ENCODE data around the gene PFKFB3.
A peak's percentile ranks its signal among the peaks of the same experiment; 100 is the strongest.
"Not testable (repeated sequence)": the region's sequence is repeated elsewhere in the genome, so short reads cannot be mapped to it uniquely, and the experiment has no call there.

The PFKFB3 gene

DNA sequence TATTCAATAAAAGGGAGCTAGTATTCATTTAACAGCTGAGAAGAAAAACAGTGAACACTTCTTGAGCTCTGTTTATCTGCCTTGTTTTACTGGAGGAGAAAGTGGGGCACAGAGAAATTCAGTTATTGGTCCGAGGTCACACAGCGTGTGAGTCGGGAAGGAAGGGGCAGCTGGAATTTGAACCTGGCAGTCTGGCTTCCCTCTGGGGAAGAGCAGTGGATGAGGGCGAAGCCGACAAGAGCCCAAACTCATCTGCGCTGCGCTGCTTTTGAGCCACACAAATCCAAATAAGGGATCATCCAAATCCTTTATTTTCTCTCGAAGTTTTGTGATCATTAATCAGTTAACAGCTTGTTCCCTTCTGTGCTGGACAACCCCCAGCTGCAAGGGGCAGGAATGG lies 23.7 kb upstream of the PFKFB3 start:
- DNase-seq: no peak

DNA sequence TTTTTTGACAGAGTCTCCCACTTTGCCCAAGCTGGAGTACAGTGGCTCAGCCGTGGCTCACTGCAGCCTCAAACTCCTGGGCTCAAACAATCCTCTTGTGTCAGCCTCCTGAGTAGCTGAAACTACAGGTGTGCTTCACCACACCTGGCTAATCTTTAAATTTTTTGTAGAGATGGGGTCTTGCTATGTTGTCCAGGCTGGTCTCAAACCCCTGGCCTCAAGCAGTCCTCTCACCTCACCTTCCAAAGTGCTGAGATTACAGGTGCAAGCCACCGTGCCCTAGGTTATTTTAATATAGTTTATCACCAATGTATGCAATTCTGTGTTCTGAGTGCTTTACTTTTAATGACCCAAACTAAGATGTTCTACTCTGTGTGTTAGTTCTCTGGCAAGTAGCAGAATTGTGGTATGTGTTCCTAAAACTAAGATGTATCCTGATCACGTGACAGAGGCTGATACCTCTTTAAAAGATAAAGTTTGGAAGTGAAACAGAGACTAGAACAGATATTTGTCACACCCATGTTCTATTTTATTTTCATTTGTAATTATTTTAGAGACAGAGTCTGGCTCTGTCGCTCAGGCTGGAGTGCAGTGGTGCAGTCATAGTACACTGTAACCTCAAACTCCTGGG lies 22.1 kb upstream of the PFKFB3 start:
- no peak for DNase-seq

DNA sequence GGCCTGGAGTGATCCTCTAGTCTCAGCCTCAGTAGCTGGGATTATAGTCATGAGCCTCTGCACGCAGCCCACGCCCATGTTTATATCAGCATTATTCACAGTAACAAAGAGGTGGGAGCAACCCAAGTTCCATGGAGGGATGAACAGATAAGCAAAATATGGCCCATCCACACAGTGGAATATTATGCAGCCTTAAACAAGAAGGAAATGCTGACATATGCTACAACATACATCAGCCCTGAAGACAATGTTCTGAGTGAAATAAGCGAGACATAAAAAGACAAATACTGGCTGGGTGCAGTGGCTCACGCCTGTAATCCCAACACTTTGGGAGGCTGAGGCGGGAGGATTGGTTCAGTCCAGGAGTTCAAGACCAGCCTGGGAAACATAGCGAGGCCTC lies 21.5 kb upstream of the PFKFB3 start:
- DNase-seq: no peak

DNA sequence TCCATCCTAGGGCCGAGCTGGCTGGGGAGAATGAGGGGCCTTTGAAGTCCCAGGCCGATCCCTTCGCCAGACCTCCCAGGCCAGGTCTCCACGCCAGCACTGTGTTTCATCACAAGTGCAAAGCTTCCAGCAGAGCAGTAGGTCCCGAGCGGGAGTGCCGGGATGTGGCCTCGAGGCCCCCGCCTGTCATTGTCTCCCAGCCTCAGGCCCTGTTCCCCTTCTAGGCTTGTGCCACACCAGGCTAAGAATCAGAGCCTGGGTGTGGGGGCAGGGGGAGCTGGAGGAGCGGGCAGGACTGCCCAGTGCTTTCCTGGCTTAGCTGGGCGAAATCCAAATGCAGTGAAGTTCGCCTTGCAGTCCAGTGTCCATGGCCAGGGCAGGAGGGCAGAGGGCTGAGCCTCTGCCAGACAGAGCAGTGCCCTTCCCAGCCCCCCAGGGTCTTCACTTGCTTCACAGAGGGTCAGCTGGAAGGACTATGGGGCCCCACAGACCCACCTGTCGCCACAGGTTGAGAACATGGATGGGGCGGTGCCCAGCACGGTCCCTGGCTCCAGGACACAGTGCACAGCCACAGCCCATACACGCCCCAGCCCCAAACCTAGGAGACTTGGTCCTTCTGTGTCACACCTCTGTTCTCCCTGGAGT lies 20.2 kb upstream of the PFKFB3 start:
- no peak for DNase-seq

DNA sequence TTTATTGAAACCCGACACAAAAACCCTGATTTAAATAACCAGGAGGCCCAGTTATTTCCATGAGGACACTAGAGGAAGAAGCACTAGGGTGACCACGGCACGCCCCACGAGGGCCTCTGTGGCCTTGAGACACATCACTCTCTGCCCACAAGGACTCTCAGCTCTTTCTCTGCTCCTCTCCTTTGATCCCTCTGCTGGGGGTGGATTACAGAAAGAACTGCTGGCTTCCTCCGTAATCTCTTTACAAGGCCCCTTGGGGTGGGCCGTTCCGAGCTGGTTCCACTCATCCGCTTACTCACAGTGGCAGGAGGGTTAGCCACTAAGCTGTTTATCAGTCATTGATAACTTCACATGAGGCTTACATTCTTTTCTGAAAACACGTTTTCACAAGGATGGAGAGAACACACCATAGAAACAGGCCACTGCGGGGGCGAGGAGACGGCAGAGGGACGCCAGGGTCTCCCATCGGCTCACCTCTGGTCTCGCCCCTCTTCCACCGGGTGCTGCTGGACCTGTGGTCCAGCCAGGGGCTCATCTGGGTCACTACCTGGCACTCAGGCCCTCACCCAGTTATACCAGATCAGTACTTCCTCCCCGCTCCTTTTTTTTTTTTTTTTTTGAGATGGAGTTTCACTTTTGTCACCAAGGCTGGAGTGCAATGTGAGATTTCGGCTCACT lies 17.6 kb upstream of the PFKFB3 start:
- no peak for DNase-seq

DNA sequence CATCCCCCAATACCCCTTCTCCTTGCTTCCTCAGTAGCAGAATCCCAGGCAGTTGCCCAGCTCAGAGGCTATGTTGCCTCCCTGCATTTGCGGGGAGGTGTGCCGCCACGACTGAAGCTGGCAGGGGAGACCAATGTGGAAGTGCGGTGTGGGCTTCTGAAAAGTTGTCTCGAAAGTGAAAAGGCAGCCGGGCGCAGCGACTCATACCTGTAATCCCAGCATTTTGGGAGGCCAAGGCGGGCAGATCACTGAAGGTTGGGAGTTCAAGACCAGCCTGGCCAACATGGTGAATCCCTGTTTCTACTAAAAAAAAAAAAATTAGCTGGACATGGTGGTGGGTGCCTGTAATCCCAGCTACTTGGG lies 15.9 kb upstream of the PFKFB3 start:
- no peak for DNase-seq

DNA sequence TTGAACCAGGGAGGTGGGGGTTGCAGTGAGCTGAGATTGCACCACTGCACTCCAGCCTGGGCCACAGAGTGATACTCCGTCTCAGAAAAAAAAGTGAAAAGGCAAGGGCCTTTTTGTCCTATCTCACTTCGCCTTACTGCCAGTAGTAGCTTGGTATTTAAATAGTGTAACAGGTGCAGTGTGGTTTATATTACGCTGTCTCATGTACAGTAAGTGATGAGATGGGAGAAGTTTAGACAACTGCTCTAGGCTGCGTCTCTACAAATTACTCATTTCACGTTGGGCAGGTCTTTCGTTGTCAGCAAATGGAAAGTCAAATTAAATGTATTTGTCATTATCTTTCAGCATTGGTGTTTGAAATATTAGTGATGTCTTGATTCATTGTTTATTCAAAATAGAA lies 15.5 kb upstream of the PFKFB3 start:
- no peak for DNase-seq

DNA sequence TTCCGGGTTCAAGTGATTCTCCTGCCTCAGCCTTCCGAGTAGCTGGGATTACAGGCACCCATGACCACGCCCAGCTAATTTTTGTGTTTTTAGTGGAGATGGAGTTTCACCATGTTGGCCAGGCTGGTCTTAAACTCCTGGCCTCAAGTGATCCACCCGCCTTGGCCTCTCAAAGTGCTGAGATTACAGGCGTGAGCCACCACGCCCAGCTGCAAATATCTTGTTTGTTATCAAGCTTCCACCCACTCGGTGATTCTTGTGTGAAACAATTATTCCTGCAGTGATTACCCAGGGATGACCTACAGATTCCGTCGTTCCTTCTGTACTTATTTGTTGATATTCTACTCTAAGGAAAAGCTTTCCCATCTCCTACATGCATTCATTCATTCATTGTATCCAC lies 12.7 kb upstream of the PFKFB3 start:
- DNase-seq: not testable (repeated sequence)

DNA sequence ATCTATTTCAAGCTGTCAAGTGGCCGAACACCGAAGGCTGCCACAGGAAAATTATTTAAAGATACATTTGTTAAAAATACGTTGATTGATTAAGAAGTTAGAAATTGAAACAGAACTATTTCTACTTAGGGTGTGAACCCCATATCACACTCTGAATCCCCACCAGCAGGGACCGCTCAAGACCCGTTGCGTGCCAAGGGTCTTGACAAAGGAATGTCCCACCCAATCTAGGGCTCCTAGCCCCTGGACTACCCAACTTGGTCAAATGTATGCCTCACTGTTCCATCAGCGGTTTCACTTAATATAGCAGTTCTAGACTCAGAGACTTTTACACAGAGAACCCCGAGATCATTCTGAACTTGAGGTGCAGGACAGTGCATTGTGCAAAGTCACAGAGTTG lies 11.6 kb upstream of the PFKFB3 start:
- no peak for DNase-seq

DNA sequence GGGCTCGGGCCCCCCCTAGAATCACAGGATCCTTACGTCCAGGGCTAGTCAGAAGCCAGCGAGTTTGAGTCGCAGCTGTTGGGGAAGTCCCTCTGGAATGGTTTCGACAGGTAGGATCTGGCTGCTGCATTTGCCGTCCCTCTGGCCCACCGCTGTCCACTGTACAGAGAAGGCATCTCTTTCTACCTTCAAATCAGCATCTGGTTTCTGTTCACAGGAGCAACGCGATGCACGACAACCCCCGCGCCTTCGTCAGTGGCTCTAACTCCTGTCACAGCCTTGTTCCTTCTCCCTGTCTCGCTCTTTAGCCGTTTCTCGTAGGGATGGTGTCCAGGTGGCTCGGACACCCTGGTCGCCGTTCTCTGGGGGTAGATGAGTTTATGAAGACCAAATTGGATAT lies 11.2 kb upstream of the PFKFB3 start:
- no peak for DNase-seq

DNA sequence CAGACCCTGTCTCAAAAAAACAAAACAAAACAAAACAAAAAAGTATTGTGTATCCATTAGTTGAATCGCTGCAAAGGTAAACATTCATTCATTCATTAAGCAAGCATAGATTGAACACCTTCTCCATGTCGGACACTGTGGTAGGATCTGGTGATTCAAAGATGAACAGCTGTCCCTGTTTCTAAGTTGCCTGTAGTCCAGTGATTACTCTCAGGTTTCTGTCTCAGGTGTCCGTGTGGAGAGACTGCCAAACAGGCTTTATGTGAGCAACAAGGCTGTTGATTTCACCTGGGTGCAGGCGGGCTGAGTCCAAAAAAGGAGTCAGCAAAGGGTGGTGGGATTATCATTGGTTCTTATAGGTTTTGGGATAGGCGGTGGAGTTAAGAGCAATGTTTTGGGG lies 9.4 kb upstream of the PFKFB3 start:
- DNase-seq: not testable (repeated sequence)

DNA sequence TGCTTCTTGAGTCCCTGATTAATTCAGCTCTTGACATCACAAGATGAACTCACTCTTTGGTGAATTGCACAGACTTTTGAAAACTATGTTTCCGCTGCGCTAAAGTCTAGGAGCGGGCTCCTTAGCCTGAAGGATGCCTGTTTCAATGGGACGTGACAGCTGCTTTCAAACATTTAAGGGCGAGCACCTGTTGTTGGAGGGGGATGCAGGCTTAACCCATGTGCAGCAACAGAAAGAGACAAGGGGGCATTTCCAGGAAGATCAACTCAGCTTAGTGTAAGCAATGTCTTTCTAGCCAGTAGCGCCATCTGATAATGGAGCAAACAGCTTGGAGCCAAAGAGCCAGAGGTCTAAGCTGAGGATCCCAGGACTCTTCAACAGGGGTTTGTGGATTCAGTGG lies 8.4 kb upstream of the PFKFB3 start:
- no peak for DNase-seq

DNA sequence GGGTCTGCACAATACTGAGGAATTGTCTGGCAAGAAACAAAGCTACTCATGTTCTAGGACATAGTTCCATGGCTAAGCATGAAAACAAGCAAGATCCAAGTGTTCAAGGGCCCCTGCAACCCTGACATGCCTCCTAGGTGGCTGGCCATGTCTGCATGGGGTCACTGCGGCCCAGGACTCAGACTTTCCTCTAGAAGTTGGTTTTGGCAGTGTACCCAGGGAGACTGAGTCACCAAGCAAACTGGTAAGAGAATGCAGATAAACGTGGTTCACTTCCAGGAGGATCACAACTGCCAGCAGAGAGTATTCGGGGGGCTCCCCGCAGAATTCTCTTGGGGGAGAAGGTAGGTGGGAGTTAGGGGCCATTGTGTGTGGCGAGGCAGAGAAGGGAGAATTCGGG lies 7.4 kb upstream of the PFKFB3 start:
- DNase-seq: no peak

DNA sequence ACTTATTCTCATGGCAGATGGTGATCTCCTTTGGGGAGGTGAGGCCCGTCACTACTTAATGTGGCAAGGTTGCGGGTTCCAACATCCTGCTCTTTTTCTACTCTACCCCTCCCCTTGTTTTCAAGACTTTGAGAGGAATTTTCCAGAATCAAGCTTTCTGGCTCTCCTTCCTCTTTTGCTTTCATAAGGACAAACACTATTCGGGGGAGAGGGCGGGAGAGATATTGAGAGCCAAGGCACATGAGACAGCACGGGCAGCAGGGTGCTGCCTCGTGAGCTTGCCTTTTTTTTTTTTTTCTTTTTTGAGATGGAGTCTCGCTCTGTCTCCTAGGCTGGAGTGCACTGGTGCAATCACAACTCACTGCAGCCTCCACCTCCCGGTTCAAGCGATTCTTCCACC lies 6.9 kb upstream of the PFKFB3 start:
- no peak for DNase-seq

DNA sequence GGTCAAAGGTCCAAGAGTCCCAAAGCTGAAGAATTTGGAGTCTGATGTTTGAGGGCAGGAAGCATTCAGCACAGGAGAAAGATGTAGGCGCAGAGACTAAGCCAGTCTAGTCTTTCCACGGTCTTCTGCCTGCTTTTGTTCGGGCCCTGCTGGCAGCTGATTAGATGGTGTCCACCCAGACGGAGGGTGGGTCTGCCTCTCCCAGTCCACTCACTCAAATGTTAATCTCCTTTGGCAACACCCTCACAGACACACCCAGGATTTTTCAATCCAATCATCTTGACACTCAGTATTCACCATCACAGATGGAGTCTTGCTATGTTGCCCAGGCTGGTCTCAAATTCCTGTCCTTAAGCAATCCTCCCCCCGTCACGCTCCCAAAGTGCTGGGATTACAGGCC lies 6.2 kb upstream of the PFKFB3 start:
- not testable (repeated sequence) for DNase-seq

DNA sequence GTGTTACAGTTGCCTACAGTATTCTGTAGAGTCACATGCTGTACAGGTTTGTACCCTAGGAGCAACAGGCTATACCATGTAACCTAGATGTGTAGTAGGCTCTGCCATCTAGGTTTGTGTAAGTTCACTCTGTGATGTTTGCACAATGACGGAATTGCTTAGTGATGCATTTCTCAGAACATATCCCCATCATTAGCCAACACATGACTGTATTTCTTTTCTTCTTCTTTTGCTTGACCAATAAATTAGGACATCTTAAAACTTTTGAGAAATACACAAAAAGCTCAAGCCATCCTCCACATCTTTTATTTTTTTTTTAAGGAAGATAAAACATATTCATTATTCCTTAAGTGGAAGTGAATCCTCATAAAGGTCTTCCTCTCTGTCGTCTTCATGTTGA lies 5.4 kb upstream of the PFKFB3 start:
- no peak for DNase-seq

DNA sequence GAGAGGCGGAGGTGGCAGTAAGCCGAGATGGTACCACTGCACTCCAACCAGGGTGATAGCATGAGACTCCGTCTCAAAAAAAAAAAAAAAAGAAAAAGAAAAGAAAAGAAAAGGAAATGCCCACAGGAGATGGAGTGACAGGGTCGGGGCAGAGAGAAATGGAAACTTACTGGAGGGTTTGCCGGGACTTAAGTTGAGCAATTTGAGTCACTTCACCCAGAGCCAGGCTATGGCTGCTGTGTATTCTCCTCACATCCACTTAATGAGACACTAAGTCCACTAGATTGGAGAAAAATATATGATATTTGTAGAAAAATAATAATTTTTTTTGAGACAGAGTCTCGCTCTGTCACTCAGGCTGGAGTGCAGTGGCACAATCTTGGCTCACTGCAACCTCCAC lies 4.6 kb upstream of the PFKFB3 start:
- DNase-seq: no peak

DNA sequence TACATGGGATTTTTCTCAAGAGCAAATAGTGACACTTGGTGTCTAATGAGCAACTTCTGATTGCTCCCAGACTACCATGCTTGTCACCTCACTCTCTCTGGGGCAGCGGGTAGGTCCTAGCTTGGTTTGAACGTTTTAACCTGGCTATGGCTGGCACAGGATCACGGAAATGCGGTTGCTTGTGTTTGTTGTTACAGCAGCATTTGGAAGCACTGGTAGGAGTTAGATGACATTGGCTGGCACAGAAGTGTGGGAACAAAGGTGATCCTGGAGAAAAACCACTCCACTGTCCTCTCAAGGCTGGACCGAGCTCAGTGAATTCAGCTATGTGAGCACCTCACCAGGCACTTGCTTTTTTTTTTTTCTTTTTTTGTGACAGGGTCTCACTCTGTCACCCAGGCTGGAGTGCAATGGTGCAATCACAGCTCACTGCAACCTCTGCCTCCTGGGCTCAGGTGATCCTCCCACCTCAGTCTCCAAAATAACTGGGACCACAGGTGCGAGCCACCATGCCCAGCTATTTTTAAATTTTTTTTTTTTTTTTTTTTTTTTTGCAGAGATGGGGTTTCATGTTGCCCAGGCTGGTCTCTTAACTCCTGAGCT lies 3.5 kb upstream of the PFKFB3 start:
- no peak for DNase-seq

DNA sequence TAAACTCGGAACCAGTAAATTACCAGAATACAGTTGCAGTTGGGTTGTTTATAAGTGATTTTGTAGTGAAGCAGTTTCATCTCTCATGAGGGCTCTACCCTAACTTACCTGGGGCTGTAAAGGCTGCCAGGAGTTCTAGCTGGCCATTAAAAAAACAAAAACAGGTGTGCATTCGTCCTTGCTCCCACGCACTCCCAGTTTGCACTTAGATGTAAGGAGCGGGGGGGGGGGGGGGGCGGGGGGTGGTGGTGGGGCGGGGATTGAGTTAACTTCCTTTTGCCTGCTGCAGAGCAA lies 2.3 kb upstream of the PFKFB3 start:
- DNase-seq: no peak

DNA sequence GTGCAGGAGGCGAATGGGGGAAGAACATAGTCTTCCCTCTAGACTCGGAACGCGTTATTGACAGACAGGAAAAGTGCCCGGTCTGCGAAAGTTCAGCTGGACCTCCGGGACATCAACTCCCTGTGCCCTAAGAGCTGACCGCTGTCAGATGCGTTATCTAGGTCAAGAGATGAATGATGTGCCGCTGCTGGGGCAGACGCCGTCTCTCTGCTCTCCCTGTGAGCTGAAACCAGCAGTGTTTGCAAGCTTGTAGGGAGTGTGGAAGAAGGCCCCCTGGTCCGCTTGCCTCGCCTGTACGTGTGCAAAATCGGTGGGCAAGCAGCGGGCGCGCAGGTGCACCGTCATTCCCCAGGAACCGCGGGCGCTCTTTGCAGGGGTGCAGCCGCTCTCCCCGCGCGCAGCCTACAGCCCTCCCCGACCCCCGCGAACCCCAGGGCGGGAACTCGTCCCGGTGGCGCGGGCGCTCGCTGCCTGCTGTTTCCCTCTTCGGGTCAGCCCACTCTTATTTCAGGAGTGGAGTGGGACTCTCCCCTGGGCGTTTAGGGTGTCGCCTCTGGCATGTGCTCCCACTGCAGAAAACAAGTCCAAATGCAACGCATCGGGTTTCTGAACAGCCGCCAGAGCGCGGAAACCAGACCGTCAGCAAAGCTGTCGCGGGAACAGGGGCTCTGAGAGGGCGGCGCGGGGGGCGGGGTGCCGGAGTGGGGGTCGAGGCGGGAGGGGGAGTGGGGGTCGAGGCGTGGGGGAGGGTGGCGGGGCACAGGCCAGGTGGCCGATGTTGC lies 1.8 kb upstream of the PFKFB3 start:
- peak; percentile 45 for DNase-seq

DNA sequence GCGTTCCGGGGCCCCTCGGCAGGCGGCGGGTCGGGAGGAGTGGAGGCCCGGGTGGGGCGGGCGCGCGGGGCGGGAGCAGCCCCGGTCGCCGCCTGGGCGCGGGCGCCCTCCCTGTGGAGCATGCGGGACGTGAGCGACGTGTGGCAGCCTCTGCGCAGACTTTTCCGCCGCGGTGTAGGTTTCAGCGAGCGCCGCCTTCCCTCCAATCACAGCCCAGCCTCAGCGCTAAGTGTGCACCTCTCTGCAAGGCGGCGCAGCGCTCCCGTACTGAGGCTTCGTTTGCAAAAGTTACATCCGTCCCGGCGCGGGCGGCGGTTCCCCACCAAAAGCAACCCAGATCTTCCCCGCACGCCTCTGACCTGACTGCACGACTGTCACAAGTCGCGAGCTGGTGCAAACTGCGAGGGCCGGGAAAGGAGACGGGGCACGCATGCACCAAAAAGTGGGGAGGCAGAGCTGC lies 1.2 kb upstream of the PFKFB3 start:
- DNase-seq: peak; percentile 69

DNA sequence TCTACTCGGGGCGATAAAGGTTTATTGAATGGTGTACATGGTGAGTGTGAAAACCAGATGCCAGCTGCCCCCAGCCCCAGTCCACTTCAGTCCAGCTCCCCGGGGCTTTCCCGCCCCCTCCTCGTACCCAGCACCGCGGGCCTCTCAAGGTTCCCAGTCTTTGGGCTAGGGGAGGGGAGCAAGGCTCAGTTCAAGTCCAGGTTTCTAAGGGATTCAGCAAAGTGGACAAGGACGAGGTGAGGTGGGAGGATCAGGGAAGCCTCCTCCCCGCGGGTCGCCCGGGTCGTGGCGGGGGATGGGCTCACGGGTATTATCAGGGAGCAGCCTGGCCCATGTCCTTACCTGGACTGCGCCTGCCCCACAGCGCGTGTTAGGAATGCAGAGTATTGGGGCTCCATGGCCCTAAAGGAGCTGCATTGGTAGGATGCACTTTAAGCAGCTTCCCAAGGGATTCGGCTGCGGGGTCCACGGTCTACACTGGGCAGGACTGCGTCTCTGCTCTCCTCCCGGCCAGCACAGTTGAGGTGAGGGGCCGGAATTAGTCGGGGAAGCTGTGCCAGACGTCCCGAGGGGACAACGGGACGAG lies 541 bp upstream of the PFKFB3 start:
- no peak for DNase-seq
